Activated CD8-positive, alpha-beta memory T cell treated with anti-CD3 and anti-CD28 coated beads, Interleukin-2, amount 50 U/mL, for 1 hour (primary cell): ENCODE results near the gene HEY2.
"Not testable (repeated sequence)": the region's sequence is repeated elsewhere in the genome, so short reads cannot be mapped to it uniquely, and the experiment has no call there.

Experiments used
- DNase-seq: peaks from one replicate; pipeline ENCODE4 v3.0.0-alpha.2; 2020; ENCODE audit errors: extremely low read depth

HEY2 gene

DNA sequence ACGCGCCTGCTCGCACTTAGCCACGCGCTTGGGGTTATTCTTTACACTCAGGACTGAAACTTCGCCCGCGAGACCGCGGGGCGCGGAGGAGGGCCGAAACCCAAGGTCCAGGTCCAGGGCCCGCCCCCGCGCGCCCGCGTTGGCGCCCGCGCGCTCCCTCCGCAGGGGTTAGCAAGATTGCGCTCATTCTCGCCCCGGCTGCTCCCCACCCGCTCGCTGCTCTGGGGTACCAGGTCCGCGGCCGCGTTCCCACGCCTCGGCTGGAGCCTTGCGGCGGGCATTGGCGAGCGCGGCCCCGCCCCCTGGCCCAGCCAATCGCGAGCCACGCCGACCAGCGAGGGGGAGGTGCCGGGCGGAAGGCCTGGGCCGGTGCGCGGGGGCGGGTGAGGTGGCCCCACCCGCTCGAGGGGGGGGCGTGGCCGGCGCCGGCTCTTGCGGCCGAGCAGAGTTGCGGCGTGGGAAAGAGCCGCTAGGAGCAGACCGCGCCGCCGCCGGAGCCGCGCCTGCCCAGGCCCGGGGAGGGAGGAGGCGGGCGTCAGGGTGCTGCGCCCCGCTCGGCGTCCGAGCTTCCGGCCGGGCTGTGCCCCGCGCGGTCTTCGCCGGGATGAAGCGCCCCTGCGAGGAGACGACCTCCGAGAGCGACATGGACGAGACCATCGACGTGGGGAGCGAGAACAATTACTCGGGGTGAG lies at the start of gene HEY2:
HEY2 (plus strand) TSS at position 460 of the 692 bp plus-strand sequence; CDS start at position 605, 145 bp downstream.
- peak; percentile 32 for DNase-seq

DNA sequence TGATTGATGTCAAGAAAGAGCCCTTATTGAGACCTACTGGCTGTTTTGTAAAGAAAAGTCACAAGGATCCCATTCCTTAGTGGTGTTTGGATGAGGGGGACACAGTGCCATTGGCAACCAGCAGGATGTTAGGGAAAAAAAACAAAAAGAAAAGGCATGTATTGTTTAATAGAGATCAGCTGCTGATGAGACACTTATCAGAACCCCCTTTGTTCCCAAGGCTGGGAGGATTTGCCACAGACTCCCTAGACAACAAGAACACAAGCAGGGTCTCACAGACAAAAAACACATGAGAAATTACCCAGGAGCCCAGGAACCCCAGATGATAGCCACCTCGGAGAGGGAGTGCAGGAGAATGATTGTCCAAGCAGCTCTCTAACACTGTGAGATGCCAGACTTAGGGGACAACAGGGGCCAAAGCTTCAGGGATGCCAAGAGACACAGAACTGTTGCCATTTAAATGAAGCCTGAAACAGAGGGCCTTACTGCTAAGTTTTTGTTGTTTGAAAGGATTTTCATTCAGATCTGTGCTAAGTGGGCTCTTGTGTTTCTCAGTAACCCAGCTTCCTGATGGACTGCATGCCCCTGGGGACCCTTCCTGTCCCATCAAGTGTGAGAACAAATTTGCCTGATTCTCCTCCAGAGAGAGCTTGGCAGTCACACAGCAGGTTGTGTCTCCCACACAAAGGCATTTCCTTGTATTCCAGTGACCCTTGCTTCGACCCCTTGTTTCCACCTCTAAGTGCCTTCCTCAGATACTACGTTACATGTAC lies 48.7 kb upstream of the HEY2 start:
- no peak for DNase-seq

- no peak for DNase-seq
Observed at GRCh38 chr6:125701354-125701668, 48.1 kb upstream of the HEY2 start.

- DNase-seq = not testable (repeated sequence)
Observed at GRCh38 chr6:125703882-125704281, 45.5 kb upstream of the HEY2 start.

DNA sequence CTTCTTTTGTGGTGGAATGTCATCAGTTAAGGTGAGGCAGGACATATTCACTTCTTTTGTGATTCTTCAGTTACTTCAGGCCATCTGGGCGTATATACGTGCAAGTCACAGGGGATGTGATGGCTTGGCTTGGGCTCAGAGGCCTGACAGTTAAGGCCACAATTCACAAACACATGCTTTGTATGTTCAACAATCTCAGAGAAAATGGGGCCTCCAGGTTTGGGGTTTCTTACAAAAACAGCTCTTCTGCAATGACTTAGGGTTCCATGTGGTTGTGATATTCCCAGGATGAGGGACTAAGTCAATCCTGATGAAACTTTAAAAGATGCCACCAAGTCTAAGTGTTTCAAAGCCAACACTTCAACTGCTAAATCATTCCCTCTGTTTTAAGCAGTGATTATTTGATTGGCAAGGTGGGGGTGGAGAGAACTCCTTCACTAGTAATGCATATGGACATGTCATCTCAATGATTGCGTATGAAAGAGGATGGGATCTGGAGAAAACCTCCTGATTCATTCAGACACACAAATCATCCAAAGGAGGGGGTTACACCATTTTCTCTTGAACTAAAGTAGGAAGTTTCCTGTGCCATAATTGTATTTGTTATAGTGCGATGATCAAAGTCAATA lies 41.7 kb upstream of the HEY2 start:
- DNase-seq = no peak

DNA sequence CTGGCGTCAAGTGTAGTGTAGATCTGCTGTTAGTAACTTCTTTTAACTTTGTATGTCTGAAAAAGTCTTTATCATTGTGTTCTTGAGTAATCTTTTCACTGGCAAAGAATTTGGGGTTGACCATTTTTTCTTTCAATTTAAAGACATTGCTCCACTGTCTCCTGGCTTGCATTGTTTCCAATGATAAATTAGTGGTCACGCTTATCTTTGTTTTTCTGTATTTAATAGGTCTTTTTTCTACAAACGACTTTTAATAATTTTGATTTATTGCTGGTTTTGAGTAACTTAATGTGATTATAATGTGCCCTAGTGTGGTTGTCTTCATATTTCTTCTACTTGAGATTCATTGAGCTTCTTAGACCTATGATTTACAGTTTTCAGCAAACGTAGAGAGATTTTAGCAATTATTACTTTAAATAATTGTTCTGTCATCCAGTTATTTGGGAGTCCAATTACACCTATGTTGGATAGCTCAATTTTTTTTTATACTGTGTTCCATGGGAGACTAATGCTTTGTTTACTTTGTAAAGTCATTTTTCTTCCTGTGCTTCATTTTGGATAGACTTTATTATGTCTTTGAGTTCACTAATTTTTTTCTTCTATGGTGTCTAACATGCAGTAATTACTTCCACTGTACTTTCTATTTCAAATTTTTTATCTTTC lies 38.3 kb upstream of the HEY2 start:
- no peak for DNase-seq

DNA sequence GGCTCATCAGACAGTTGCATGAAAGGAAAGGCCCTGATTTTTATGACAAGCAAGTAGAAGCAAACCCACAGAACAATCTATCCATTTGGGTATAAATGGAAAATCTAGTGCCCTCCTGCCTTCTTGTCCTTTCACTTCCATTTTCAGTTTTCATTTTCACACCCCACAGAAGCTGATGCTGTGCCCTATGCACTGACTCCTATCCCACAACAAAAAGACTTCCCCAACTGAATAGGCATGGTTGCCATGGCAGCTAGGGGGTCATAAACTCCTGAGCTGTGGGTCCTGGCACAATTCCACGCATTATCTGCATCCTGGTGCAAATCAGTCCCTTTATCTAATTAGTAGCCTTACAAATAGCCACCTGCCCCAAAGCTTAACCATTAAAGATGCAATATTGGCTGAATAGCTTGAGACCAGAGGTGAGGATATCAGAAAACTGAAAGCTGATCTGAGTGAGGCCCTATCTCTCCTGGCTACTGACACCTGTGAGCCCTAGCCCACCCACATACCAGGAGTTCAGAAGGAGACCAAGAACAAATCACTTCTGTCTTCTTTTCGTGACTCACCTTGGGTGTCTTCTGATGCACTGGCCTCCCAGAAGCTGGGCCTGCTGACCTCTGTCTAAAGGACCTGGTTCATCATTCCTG lies 34.9 kb upstream of the HEY2 start:
- no peak for DNase-seq

DNA sequence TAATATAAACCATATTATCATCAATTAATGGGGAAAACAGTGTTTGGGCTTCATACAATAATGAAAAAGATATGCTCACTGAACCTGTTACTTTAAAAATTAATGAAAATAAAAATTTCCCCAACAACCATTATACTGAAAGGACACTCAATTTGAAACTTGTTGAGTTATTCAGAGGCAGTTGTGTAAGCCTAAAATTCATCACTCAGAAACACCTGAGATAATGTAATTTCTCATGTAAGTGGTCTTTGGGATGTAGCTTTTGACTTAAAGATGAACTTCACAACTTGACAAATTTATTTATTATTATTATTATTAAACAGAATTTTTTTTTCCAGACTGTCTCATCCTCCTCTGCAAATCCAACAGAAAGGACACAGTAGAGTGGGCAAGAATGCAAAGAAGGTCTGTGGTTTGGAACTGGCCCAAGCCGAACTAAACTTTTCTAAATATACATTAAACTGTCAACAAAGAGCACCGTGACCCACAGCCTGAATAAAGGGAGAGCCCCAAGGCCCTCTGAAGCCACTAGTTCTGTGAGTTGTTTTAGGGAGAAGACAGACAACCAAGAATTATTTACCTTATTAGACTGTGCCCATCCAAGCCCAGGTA lies 32.2 kb upstream of the HEY2 start:
- no peak for DNase-seq

- no peak for DNase-seq
Observed at GRCh38 chr6:125718109-125718508, 31.3 kb upstream of the HEY2 start.

GRCh38 chr6:125722886-125723285 lies 26.5 kb upstream of the HEY2 start:
- no peak for DNase-seq

GRCh38 chr6:125727216-125727615 lies 22.2 kb upstream of the HEY2 start:
- no peak for DNase-seq

GRCh38 chr6:125728739-125729138 lies 20.7 kb upstream of the HEY2 start:
- DNase-seq = no peak

GRCh38 chr6:125729983-125730382 lies 19.4 kb upstream of the HEY2 start:
- DNase-seq = no peak

GRCh38 chr6:125732398-125732797 lies 17.0 kb upstream of the HEY2 start:
- no peak for DNase-seq

- no peak for DNase-seq
Observed at GRCh38 chr6:125733516-125734300, 15.7 kb upstream of the HEY2 start.

GRCh38 chr6:125738276-125738675 lies 11.2 kb upstream of the HEY2 start:
- no peak for DNase-seq

DNA sequence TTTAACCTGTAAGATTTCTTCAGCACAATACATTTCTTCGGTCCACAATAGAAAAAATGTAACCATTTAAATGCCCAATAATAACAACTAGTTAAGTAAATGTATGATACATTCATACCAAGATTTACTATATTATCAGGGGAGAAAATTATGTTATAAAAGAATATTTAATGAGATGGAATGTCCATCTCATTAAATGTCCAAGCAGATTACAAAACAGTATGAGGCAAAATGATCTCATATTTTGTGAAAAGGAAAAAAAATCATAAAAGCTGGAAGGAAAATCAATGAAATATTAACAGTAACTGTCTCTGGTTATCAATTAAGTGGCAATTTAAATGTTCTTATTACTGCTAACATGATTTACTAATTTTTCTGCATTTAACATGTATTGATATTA lies 10.1 kb upstream of the HEY2 start:
- no peak for DNase-seq

DNA sequence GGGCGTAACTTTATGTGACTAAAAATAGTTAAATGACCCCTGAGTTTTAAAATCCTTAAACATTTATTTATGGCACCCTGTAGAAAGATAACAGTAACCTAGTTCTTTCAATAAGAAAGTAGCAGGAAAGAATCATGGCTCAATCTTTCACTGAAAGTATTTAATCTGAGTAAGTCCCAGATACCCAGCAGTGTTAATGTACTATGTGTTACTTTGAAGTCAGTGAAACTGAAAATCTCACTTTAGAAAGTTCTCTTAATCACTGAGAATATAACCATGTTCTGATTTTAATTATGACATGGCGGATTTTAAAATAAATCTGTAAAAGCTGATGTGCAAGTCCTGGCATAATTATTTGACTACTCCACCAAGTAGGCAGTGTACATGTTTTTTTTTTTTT lies 8.1 kb upstream of the HEY2 start:
- no peak for DNase-seq

GRCh38 chr6:125742024-125742423 lies 7.4 kb upstream of the HEY2 start:
- DNase-seq = no peak

- DNase-seq = no peak
Observed at GRCh38 chr6:125742464-125743120, 6.8 kb upstream of the HEY2 start.
